ENCODE measurements around the gene ADGRG6. TPM values are rescaled to one million over a fixed set of nuclear protein-coding genes. Genes with fewer than 3 reads are reported as not detected.
A peak's percentile ranks its signal among the peaks of the same experiment; 100 is the strongest.

The ADGRG6 gene
- total and polyA plus RNA-seq, 2 of the 8 experiments (the other 6 are each of a cell fraction or from before 2014, with no cell fraction given), result 1.1 to 6.2 TPM

- TF ChIP-seq, protein P1, sequence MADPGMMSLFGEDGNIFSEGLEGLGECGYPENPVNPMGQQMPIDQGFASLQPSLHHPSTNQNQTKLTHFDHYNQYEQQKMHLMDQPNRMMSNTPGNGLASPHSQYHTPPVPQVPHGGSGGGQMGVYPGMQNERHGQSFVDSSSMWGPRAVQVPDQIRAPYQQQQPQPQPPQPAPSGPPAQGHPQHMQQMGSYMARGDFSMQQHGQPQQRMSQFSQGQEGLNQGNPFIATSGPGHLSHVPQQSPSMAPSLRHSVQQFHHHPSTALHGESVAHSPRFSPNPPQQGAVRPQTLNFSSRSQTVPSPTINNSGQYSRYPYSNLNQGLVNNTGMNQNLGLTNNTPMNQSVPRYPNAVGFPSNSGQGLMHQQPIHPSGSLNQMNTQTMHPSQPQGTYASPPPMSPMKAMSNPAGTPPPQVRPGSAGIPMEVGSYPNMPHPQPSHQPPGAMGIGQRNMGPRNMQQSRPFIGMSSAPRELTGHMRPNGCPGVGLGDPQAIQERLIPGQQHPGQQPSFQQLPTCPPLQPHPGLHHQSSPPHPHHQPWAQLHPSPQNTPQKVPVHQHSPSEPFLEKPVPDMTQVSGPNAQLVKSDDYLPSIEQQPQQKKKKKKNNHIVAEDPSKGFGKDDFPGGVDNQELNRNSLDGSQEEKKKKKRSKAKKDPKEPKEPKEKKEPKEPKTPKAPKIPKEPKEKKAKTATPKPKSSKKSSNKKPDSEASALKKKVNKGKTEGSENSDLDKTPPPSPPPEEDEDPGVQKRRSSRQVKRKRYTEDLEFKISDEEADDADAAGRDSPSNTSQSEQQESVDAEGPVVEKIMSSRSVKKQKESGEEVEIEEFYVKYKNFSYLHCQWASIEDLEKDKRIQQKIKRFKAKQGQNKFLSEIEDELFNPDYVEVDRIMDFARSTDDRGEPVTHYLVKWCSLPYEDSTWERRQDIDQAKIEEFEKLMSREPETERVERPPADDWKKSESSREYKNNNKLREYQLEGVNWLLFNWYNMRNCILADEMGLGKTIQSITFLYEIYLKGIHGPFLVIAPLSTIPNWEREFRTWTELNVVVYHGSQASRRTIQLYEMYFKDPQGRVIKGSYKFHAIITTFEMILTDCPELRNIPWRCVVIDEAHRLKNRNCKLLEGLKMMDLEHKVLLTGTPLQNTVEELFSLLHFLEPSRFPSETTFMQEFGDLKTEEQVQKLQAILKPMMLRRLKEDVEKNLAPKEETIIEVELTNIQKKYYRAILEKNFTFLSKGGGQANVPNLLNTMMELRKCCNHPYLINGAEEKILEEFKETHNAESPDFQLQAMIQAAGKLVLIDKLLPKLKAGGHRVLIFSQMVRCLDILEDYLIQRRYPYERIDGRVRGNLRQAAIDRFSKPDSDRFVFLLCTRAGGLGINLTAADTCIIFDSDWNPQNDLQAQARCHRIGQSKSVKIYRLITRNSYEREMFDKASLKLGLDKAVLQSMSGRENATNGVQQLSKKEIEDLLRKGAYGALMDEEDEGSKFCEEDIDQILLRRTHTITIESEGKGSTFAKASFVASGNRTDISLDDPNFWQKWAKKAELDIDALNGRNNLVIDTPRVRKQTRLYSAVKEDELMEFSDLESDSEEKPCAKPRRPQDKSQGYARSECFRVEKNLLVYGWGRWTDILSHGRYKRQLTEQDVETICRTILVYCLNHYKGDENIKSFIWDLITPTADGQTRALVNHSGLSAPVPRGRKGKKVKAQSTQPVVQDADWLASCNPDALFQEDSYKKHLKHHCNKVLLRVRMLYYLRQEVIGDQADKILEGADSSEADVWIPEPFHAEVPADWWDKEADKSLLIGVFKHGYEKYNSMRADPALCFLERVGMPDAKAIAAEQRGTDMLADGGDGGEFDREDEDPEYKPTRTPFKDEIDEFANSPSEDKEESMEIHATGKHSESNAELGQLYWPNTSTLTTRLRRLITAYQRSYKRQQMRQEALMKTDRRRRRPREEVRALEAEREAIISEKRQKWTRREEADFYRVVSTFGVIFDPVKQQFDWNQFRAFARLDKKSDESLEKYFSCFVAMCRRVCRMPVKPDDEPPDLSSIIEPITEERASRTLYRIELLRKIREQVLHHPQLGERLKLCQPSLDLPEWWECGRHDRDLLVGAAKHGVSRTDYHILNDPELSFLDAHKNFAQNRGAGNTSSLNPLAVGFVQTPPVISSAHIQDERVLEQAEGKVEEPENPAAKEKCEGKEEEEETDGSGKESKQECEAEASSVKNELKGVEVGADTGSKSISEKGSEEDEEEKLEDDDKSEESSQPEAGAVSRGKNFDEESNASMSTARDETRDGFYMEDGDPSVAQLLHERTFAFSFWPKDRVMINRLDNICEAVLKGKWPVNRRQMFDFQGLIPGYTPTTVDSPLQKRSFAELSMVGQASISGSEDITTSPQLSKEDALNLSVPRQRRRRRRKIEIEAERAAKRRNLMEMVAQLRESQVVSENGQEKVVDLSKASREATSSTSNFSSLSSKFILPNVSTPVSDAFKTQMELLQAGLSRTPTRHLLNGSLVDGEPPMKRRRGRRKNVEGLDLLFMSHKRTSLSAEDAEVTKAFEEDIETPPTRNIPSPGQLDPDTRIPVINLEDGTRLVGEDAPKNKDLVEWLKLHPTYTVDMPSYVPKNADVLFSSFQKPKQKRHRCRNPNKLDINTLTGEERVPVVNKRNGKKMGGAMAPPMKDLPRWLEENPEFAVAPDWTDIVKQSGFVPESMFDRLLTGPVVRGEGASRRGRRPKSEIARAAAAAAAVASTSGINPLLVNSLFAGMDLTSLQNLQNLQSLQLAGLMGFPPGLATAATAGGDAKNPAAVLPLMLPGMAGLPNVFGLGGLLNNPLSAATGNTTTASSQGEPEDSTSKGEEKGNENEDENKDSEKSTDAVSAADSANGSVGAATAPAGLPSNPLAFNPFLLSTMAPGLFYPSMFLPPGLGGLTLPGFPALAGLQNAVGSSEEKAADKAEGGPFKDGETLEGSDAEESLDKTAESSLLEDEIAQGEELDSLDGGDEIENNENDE (IDR thresholded peaks at IDR 0.05; ENCODE audit: insufficient replicate concordance, low read length), result peak; percentile 61
- TF ChIP-seq TEAD4 (IDR thresholded peaks at IDR 0.05; ENCODE audit: low read depth, low read length) (no peak), HDAC2 (IDR thresholded peaks at IDR 0.05; ENCODE audit: borderline replicate concordance in 1 of 2, low read depth in 2 of 2, low read length in 2 of 2) (no peak), ASH2L (IDR thresholded peaks at IDR 0.05; ENCODE audit: low read length) (no peak), BRCA1 (IDR thresholded peaks at IDR 0.05; ENCODE audit: low read depth, low read length) (no peak), KDM1A (IDR thresholded peaks at IDR 0.05; ENCODE audit: borderline replicate concordance, low read length) (no peak), SRF (IDR thresholded peaks at IDR 0.05; ENCODE audit: low read depth, low read length) (no peak), RAD21 (IDR thresholded peaks at IDR 0.05 in 1 of 2, conservative IDR thresholded peaks at IDR 0.05 in 1 of 2; ENCODE audit: low read depth in 2 of 2, low read length in 2 of 2) (peak; percentile 80 to 83), RXRA (IDR thresholded peaks at IDR 0.05; ENCODE audit: insufficient read depth, low read depth, low read length) (no peak), TAF7 (optimal IDR thresholded peaks at IDR 0.05; ENCODE audit: borderline replicate concordance, low read depth, low read length) (no peak)
Observed at GRCh38 chr6:142474531-142475289, 172.9 kb downstream of the ADGRG6 start (continued).

Data from H1 (cell line).